Panc1 (cell line): Measurements from ENCODE around the gene SLC8A1.

Experiments used
- REST ChIP-seq, 2 experiments: IDR thresholded peaks; 2 replicates each; pipeline ENCODE4 v1.6.1; 2011 to 2012; ENCODE audit warnings: low read depth in 2 of 2, control low read depth in 1 of 2, low read length in 1 of 2, mild to moderate bottlenecking in 1 of 2, moderate library complexity in 1 of 2; ENCODE audit not compliant: insufficient read depth in 1 of 2
- SIN3A ChIP-seq: IDR thresholded peaks from 2 replicates; pipeline ENCODE4 v1.6.1; 2012; ENCODE audit warnings: low read depth, mild to moderate bottlenecking, low read length, moderate library complexity, borderline replicate concordance; ENCODE audit not compliant: insufficient read depth
- TF ChIP-seq, protein P1 (sequence below): fragments of 450-650 bp; IDR thresholded peaks from 2 replicates; pipeline ENCODE4 v1.5.1; 2017; ENCODE audit warnings: mild to moderate bottlenecking

DNA sequence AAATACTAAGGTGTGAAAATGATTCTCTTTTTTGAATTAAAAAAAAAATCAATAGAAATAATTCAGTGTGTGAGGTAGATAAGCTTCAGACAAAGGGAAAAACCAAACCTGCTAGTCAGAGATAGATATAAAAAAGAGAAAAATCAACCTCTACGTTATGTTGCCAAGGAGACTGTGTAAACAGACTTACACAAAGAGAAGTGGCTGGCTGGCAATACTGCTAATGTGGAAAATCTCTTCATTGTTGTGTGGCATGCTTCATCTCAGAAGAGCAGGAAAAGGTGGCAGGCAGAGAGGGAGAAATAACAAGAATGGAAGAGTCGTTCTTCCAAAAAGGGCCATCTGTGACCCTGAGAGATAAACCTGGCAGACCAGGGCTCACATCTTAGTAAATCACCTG, 200.8 kb downstream of the SLC8A1 start:
- TF ChIP-seq SIN3A: no peak
- TF ChIP-seq REST (IDR thresholded peaks at IDR 0.05; ENCODE audit: insufficient read depth in 1 of 2, low read depth in 2 of 2, low read length in 1 of 2): no peak
- TF ChIP-seq, protein P1, sequence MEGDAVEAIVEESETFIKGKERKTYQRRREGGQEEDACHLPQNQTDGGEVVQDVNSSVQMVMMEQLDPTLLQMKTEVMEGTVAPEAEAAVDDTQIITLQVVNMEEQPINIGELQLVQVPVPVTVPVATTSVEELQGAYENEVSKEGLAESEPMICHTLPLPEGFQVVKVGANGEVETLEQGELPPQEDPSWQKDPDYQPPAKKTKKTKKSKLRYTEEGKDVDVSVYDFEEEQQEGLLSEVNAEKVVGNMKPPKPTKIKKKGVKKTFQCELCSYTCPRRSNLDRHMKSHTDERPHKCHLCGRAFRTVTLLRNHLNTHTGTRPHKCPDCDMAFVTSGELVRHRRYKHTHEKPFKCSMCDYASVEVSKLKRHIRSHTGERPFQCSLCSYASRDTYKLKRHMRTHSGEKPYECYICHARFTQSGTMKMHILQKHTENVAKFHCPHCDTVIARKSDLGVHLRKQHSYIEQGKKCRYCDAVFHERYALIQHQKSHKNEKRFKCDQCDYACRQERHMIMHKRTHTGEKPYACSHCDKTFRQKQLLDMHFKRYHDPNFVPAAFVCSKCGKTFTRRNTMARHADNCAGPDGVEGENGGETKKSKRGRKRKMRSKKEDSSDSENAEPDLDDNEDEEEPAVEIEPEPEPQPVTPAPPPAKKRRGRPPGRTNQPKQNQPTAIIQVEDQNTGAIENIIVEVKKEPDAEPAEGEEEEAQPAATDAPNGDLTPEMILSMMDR: no peak
